ENCODE data around the gene GJB5. TPM values are rescaled to one million over a fixed set of nuclear protein-coding genes. Genes with fewer than 3 reads are reported as not detected.

GJB5 gene
- total and polyA plus RNA-seq, 9 of the 15 experiments (the other 6 are each of a cell fraction or from before 2014, with no cell fraction given) = 0.04 TPM; not detected in 8

GRCh38 chr1:34740161-34740868, 14.5 kb upstream of the GJB5 start:
- Histone ChIP-seq H3K4me3 (no peak overlapping the region), H2AFZ (ENCODE audit: low read depth, low read length) (no peak overlapping the region), H3K9me1 (ENCODE audit: control insufficient read depth, insufficient read depth, low read length) (no peaks in the 10 kb centered on the region), H3K27me3 (ENCODE audit: control insufficient read depth in 2 of 2, insufficient read depth in 2 of 2, low read length in 2 of 2) (peaks cover 24 to 56% of the 10 kb centered on the region in 2 experiments), H3K36me3 (ENCODE audit: control insufficient read depth, insufficient read depth, low read length) (no peaks in the 10 kb centered on the region), H4K20me1 (replicated peaks; ENCODE audit: control insufficient read depth, insufficient read depth, low read length) (peaks cover 4% of the 10 kb centered on the region), H3K4me2 (ENCODE audit: insufficient read depth, low read length) (no peak overlapping the region), H3K4me1 (replicated peaks in 1 of 2; ENCODE audit: control insufficient read depth in 2 of 2, insufficient read depth in 2 of 2, low read length in 2 of 2) (no peaks in the 10 kb centered on the region), H3K79me2 (ENCODE audit: control insufficient read depth, insufficient read depth, low read length) (no peaks in the 10 kb centered on the region), H3K27ac (ENCODE audit: extremely low read depth, low read depth, low read length) (no peak overlapping the region), H3K9me3 (replicated peaks; ENCODE audit: control insufficient read depth, insufficient read depth, low read depth, low read length) (no peaks in the 10 kb centered on the region), H3K9ac (ENCODE audit: insufficient read depth in 1 of 2, low read depth in 2 of 2, low read length in 2 of 2) (no peak overlapping the region)
- CTCF ChIA-PET (ENCODE audit: low intra/inter-chr PET ratio) = no interaction called here
- in situ Hi-C loops (cut with MboI) (loop anchor here (10.0 kb wide), 1 partner anchor 1106 kb away; no protein-coding TSS in a partner anchor), intact Hi-C loops (cut with micrococcal nuclease) (loop anchor here (5.0 kb wide), 1 partner anchor 278 kb away; no protein-coding TSS in a partner anchor)
- BruUV-seq (replicated peaks) = no TSS peak
- 0% methylated on average over 18 of the region's 18 CpGs for WGBS (ENCODE audit: insufficient coverage, low coverage, missing lambda C conversion rate)
- FAIRE-seq (peak; percentile 57), DNase-seq (ENCODE audit: extremely low read depth in 1 of 4, low spot score in 3 of 4) (peak in 2 of 4 experiments; percentile 26 to 30), ATAC-seq (peak; percentile 44; the same call in 1 of the 3 replicates)
- TF ChIP-seq CTCF (IDR thresholded peaks at IDR 0.05 in 2 of 3, conservative IDR thresholded peaks at IDR 0.05 in 1 of 3; ENCODE audit: insufficient read depth in 2 of 3, low read depth in 1 of 3, low read length in 3 of 3) = 0 out of 6 replicates have a peak, but pooled peaks of 2 of the 3 experiments have one; percentile 6 to 14
- no peak for TF ChIP-seq ARHGAP35 (IDR thresholded peaks at IDR 0.05; ENCODE audit: partially characterized antibody)
- no peak for TF ChIP-seq BDP1 (IDR thresholded peaks at IDR 0.05; ENCODE audit: insufficient read depth, insufficient read length)
- no peak for TF ChIP-seq NR4A1 (CRISPR knock-in tag; IDR thresholded peaks at IDR 0.05)
- TF ChIP-seq NR4A1 (tag; IDR thresholded peaks at IDR 0.05) = no peak
- TF ChIP-seq KLF13 (tag; IDR thresholded peaks at IDR 0.05; ENCODE audit: borderline replicate concordance, low read depth) = no peak
- POLR2A ChIA-PET = interaction anchor here (0.6 kb wide), 1 partner anchor 1530 kb away, joined by 3 read pairs; no protein-coding TSS in a partner anchor

All from K562 (cell line).